Endothelial cell of umbilical vein (primary cell): ENCODE results near the gene ZBTB4. TPM values are rescaled to one million over a fixed set of nuclear protein-coding genes. Genes with fewer than 3 reads are reported as not detected.

Experiments used
- BruUV-seq: library from RNA; stranded (reverse); fragments of 400-500 nt; replicated peaks from 2 replicates; lab custom pipeline; 2021; lab: Mats Ljungman, UMichigan
- CTCF ChIA-PET: fragments of 300-600, 350-600 bp; sonication (Branson Sonifier 250); formaldehyde crosslinking; loops from one replicate; lab custom pipeline; 2021; ENCODE audit warnings: antibody characterized with exemption, inconsistent platforms; lab: Charles Lee
- POLR2A ChIA-PET: fragments of 300-600, 350-600 bp; sonication (Branson Sonifier 250); formaldehyde crosslinking; loops from one replicate; lab custom pipeline; 2021; ENCODE audit warnings: antibody characterized with exemption, inconsistent platforms; lab: Charles Lee
- DNase-seq: peaks from one replicate; pipeline ENCODE4 v3.0.0-alpha.2; 2011; ENCODE audit warnings: low read depth, low spot score
- FAIRE-seq: peaks from 2 replicates; lab custom pipeline; 2011; peaks lifted over from hg19 to GRCh38; lab: Jason Lieb, UNC
- H2AFZ ChIP-seq: 2 replicates; pipeline ENCODE4 v1.6.0; 2012; ENCODE audit warnings: low read depth, low read length, control low read depth, inconsistent platforms
- H3K27ac ChIP-seq: 2 replicates; pipeline ENCODE4 v1.5.1; 2011; ENCODE audit warnings: low read depth, mild to moderate bottlenecking, control low read depth, low read length, moderate library complexity; ENCODE audit not compliant: insufficient read depth
- H3K27me3 ChIP-seq, 2 experiments: 2 replicates each; pipeline versions ENCODE4 v1.6.0 to v1.6.1; 2011; ENCODE audit warnings: low read length in 2 of 2, mixed read lengths in 1 of 2; ENCODE audit not compliant: control insufficient read depth in 2 of 2, insufficient read depth in 2 of 2
- H3K36me3 ChIP-seq, 2 experiments: 2 replicates in 1 of 2; 3 replicates in 1 of 2; pipeline ENCODE4 v1.5.1; 2011; ENCODE audit warnings: low read length in 2 of 2, mild to moderate bottlenecking in 1 of 2, moderate library complexity in 1 of 2; ENCODE audit not compliant: control insufficient read depth in 2 of 2, insufficient read depth in 2 of 2; ENCODE audit errors: extremely low read depth in 1 of 2
- H3K4me1 ChIP-seq: 3 replicates; pipeline ENCODE4 v1.5.1; 2011; ENCODE audit warnings: mild to moderate bottlenecking, low read length; ENCODE audit not compliant: control insufficient read depth, insufficient read depth; ENCODE audit errors: extremely low read depth
- H3K4me2 ChIP-seq: 2 replicates; pipeline ENCODE4 v1.6.1; 2011; ENCODE audit warnings: low read length, control low read depth, mixed read lengths; ENCODE audit not compliant: insufficient read depth
- H3K4me3 ChIP-seq, 3 experiments: fragments of 200-600 bp in 1 of 3; sonication (generic), shearing (Covaris generic) in 1 of 3; replicated peaks in 1 of 3; 2 replicates each; pipeline ENCODE4 v1.5.1; 2011 to 2016; ENCODE audit warnings: control low read depth in 3 of 3, low read length in 3 of 3, mild to moderate bottlenecking in 2 of 3, inconsistent platforms in 1 of 3, low read depth in 1 of 3, moderate library complexity in 1 of 3; ENCODE audit not compliant: insufficient read depth in 1 of 3
- H3K79me2 ChIP-seq: 2 replicates; pipeline ENCODE4 v1.6.0; 2012; ENCODE audit warnings: low read length, inconsistent platforms; ENCODE audit not compliant: control insufficient read depth, insufficient read depth
- H3K9ac ChIP-seq: replicated peaks from 2 replicates; pipeline ENCODE3; 2011; ENCODE audit warnings: low read length, control low read depth; ENCODE audit not compliant: insufficient read depth; ENCODE audit errors: extremely low read depth
- H3K9me1 ChIP-seq: replicated peaks from 3 replicates; pipeline ENCODE4 v1.6.0; 2011; ENCODE audit warnings: mild to moderate bottlenecking, low read length; ENCODE audit not compliant: control insufficient read depth, insufficient read depth; ENCODE audit errors: extremely low read depth
- H3K9me3 ChIP-seq: replicated peaks from 2 replicates; pipeline ENCODE4 v1.5.1; 2012; ENCODE audit warnings: low read length, inconsistent platforms; ENCODE audit not compliant: control insufficient read depth, insufficient read depth
- H4K20me1 ChIP-seq: replicated peaks from 2 replicates; pipeline ENCODE3; 2011; ENCODE audit warnings: mild to moderate bottlenecking, low read length; ENCODE audit not compliant: control insufficient read depth, insufficient read depth; ENCODE audit errors: extremely low read depth
- CTCF ChIP-seq, 2 donors: IDR thresholded peaks; 1 replicate in 1 of 2; 2 replicates in 1 of 2; pipeline ENCODE4 v1.5.1; 2011; ENCODE audit warnings: low read length in 2 of 2, mild to moderate bottlenecking in 2 of 2, moderate library complexity in 2 of 2, control low read depth in 1 of 2, inconsistent platforms in 1 of 2, low read depth in 1 of 2; ENCODE audit not compliant: insufficient read depth in 1 of 2; ENCODE audit errors: extremely low read depth in 1 of 2
- EZH2 ChIP-seq: IDR thresholded peaks from 2 replicates; pipeline ENCODE4 v1.6.1; 2012; ENCODE audit warnings: borderline replicate concordance, low read depth, mild to moderate bottlenecking, moderate library complexity, low read length, inconsistent platforms; ENCODE audit not compliant: severe bottlenecking
- FOS ChIP-seq: IDR thresholded peaks from 2 replicates; pipeline ENCODE4 v1.6.1; 2011; ENCODE audit warnings: mild to moderate bottlenecking, low read length, moderate library complexity, borderline replicate concordance; ENCODE audit not compliant: insufficient read depth
- GATA2 ChIP-seq: IDR thresholded peaks from 2 replicates; pipeline ENCODE4 v1.7.0; 2011; ENCODE audit warnings: low read depth, mild to moderate bottlenecking, moderate library complexity, mixed read lengths, low read length; ENCODE audit not compliant: insufficient read length, insufficient read depth
- JUN ChIP-seq: IDR thresholded peaks from 2 replicates; pipeline ENCODE4 v1.6.1; 2011; ENCODE audit warnings: borderline replicate concordance, low read depth; ENCODE audit not compliant: insufficient read length, insufficient read depth
- MAX ChIP-seq: IDR thresholded peaks from 2 replicates; pipeline ENCODE4 v1.6.1; 2011; ENCODE audit not compliant: insufficient read depth, insufficient read length
- MYC ChIP-seq: IDR thresholded peaks from one replicate; pipeline ENCODE4 v1.6.1; 2011; ENCODE audit warnings: mild to moderate bottlenecking, low read depth, low read length
- POLR2A ChIP-seq: IDR thresholded peaks from 2 replicates; pipeline ENCODE4 v1.6.1; 2012; ENCODE audit warnings: low read depth, mild to moderate bottlenecking, control low read depth, low read length
- POLR2AphosphoS5 ChIP-seq: IDR thresholded peaks from 2 replicates; pipeline ENCODE4 v1.6.1; 2012; ENCODE audit warnings: low read depth, mild to moderate bottlenecking, control low read depth, low read length, moderate library complexity; ENCODE audit not compliant: insufficient read depth
- dilution Hi-C: fragments of 300-500 bp; cut with MboI; formaldehyde crosslinking; loops from one replicate; pipeline ENCODE4 v1.15.0; 2019; ENCODE audit warnings: low sequenced_read_pairs; ENCODE audit not compliant: extremely low pct_ligation_motif_present
- intact Hi-C: fragments of 100-400 bp; cut with micrococcal nuclease; formaldehyde crosslinking; loops from one replicate; pipeline ENCODE4 v1.10.0; 2022
- polyA plus RNA-seq, 4 experiments: library from polyadenylated mRNA; depleted of rRNA in 3 of 4; stranded (reverse) in 3 of 4; unstranded in 1 of 4; fragments of >200 nt; gene quantifications; 2 replicates each; pipeline versions ENCODE4 v1.2.1 to v1.2.3, GENCODE V29; 2011 to 2012; ENCODE audit warnings: missing spikeins in 1 of 4
- total RNA-seq: library from RNA; stranded (reverse); gene quantifications from 2 replicates; pipeline ENCODE4 v1.2.3, GENCODE V29; 2021

Gene ZBTB4
- total and polyA plus RNA-seq, 2 donors (not counting 3 experiments of a cell fraction or from before 2014, with no cell fraction given): 15.1 to 26.5 TPM

- Histone ChIP-seq H3K9me1 (no peaks in the 10 kb centered on the region), H3K4me1 (no peaks in the 10 kb centered on the region), H3K4me3 (no peak overlapping the region), H2AFZ (no peak overlapping the region), H3K27ac (no peak overlapping the region), H3K36me3 (peaks cover 22 to 63% of the 10 kb centered on the region in 2 experiments), H3K27me3 (no peaks in the 10 kb centered on the region), H3K9me3 (no peaks in the 10 kb centered on the region), H3K9ac (no peak overlapping the region), H3K79me2 (no peaks in the 10 kb centered on the region), H4K20me1 (no peaks in the 10 kb centered on the region), H3K4me2 (no peak overlapping the region)
- intact Hi-C loops (no loop called here), dilution Hi-C loops (no loop called here)
- TF ChIP-seq MYC: no peak
- no peak for TF ChIP-seq EZH2
- no peak for TF ChIP-seq FOS
- no peak for TF ChIP-seq MAX
- TF ChIP-seq POLR2AphosphoS5: no peak
- ChIA-PET CTCF (interaction anchor here (0.9 to 3.5 kb wide), 3 partner anchors 49 to 79 kb away, joined by 3 to 29 read pairs (median 5); partner anchors contain the start of genes SENP3 and TNFSF13), POLR2A (no interaction called here)
- FAIRE-seq (no peak), DNase-seq (no peak)
- BruUV-seq: no TSS peak
These were observed 30.5 kb upstream of the ZBTB4 start for GRCh38 chr17:7509937-7510336.

- H3K36me3 ChIP-seq: peaks cover 22 to 60% of the 10 kb centered on the region in 2 experiments
- no peak overlapping the region for H2AFZ ChIP-seq
- no peak overlapping the region for H3K4me2 ChIP-seq
- no peak overlapping the region for H3K9ac ChIP-seq
- TF ChIP-seq EZH2 (no peak), GATA2 (no peak), JUN (no peak), POLR2A (no peak), MAX (no peak), POLR2AphosphoS5 (no peak), CTCF (IDR thresholded peaks at IDR 0.05; ENCODE audit: extremely low read depth in 1 of 2, insufficient read depth in 1 of 2, low read depth in 1 of 2, low read length in 2 of 2) (no peak), FOS (no peak), MYC (no peak)
- no peaks in the 10 kb centered on the region for H3K4me1 ChIP-seq
- no peaks in the 10 kb centered on the region for H3K9me3 ChIP-seq
- intact Hi-C loops (no loop called here), dilution Hi-C loops (no loop called here)
- no TSS peak for BruUV-seq
- no peak overlapping the region for H3K27ac ChIP-seq
- FAIRE-seq (no peak), DNase-seq (no peak)
- no peak overlapping the region for H3K4me3 ChIP-seq
- ChIA-PET POLR2A (no interaction called here), CTCF (interaction anchor here (0.9 to 3.5 kb wide), 4 partner anchors 50 to 80 kb away, joined by 3 to 29 read pairs (median 7); partner anchors contain the start of genes SENP3 and TNFSF13)
- no peaks in the 10 kb centered on the region for H3K79me2 ChIP-seq
- no peaks in the 10 kb centered on the region for H4K20me1 ChIP-seq
- no peaks in the 10 kb centered on the region for H3K9me1 ChIP-seq
- H3K27me3 ChIP-seq: no peaks in the 10 kb centered on the region
These were observed 29.4 kb upstream of the ZBTB4 start for GRCh38 chr17:7508846-7509245.
